ENCODE results near the gene FXN. TPM values are rescaled to one million over a fixed set of nuclear protein-coding genes. Genes with fewer than 3 reads are reported as not detected.

The FXN gene
- total RNA-seq, 5 donors from 2014 or later (not counting 1 experiment from before 2014, with no cell fraction given) = 13.1 to 20.3 (median 15.9) TPM

GRCh38 chr9:69131682-69132081 is 96.1 kb downstream of the FXN start:
- Histone ChIP-seq H3K27me3 (replicated peaks in 1 of 2; ENCODE audit: control insufficient read depth in 2 of 2, extremely low read depth in 1 of 2, insufficient read depth in 2 of 2, low read length in 1 of 2) (no peaks in the 10 kb centered on the region), H3K4me3 (ENCODE audit: control insufficient read depth in 1 of 2, extremely low read depth in 1 of 2, low read length in 1 of 2) (no peak overlapping the region), H3K4me1 (ENCODE audit: control insufficient read depth in 1 of 2, extremely low read depth in 1 of 2, insufficient read depth in 2 of 2, low read length in 2 of 2) (no peaks in the 10 kb centered on the region), H3K9me3 (no peaks in the 10 kb centered on the region), H3K27ac (ENCODE audit: low read length) (no peak overlapping the region), H3K36me3 (ENCODE audit: control insufficient read depth in 2 of 2, extremely low read depth in 1 of 2, insufficient read depth in 1 of 2, low read length in 1 of 2) (no peaks in the 10 kb centered on the region)
- ChIA-PET POLR2A (no interaction called here), CTCF (no interaction called here)
- H3K27ac Mint-ChIP-seq = no peak overlapping the region
- DNase-seq (no peak), ATAC-seq (replicated peaks in 1 of 4) (no peak)
- no peak overlapping the region for H3K4me3 Mint-ChIP-seq
- H3K27me3 Mint-ChIP-seq = no peaks in the 10 kb centered on the region
- no peaks in the 10 kb centered on the region for H3K9me3 Mint-ChIP-seq
- H3K4me1 Mint-ChIP-seq = no peaks in the 10 kb centered on the region
- no CpG with 5 or more reads among the region's 1 CpG for WGBS (ENCODE audit: insufficient coverage)
- no peaks in the 10 kb centered on the region for H3K36me3 Mint-ChIP-seq

GRCh38 chr9:69132361-69132760 is 96.8 kb downstream of the FXN start:
- WGBS (ENCODE audit: insufficient coverage) = 100% methylated on average over 1 of the region's 4 CpGs
- Histone ChIP-seq H3K27ac (ENCODE audit: low read length) (no peak overlapping the region), H3K36me3 (ENCODE audit: control insufficient read depth in 2 of 2, extremely low read depth in 1 of 2, insufficient read depth in 1 of 2, low read length in 1 of 2) (no peaks in the 10 kb centered on the region), H3K27me3 (replicated peaks in 1 of 2; ENCODE audit: control insufficient read depth in 2 of 2, extremely low read depth in 1 of 2, insufficient read depth in 2 of 2, low read length in 1 of 2) (no peaks in the 10 kb centered on the region), H3K4me1 (ENCODE audit: control insufficient read depth in 1 of 2, extremely low read depth in 1 of 2, insufficient read depth in 2 of 2, low read length in 2 of 2) (no peaks in the 10 kb centered on the region), H3K9me3 (no peaks in the 10 kb centered on the region), H3K4me3 (ENCODE audit: control insufficient read depth in 1 of 2, extremely low read depth in 1 of 2, low read length in 1 of 2) (no peak overlapping the region)
- no peaks in the 10 kb centered on the region for H3K9me3 Mint-ChIP-seq
- ChIA-PET CTCF (no interaction called here), POLR2A (no interaction called here)
- DNase-seq (no peak), ATAC-seq (replicated peaks in 1 of 4) (no peak)
- H3K27ac Mint-ChIP-seq = no peak overlapping the region
- no peaks in the 10 kb centered on the region for H3K36me3 Mint-ChIP-seq
- no peaks in the 10 kb centered on the region for H3K27me3 Mint-ChIP-seq
- H3K4me3 Mint-ChIP-seq = no peak overlapping the region
- H3K4me1 Mint-ChIP-seq = no peaks in the 10 kb centered on the region

- Histone ChIP-seq H3K4me1 (ENCODE audit: control insufficient read depth in 1 of 2, extremely low read depth in 1 of 2, insufficient read depth in 2 of 2, low read length in 2 of 2) (no peaks in the 10 kb centered on the region), H3K27me3 (replicated peaks in 1 of 2; ENCODE audit: control insufficient read depth in 2 of 2, extremely low read depth in 1 of 2, insufficient read depth in 2 of 2, low read length in 1 of 2) (no peaks in the 10 kb centered on the region), H3K4me3 (ENCODE audit: control insufficient read depth in 1 of 2, extremely low read depth in 1 of 2, low read length in 1 of 2) (no peak overlapping the region), H3K27ac (ENCODE audit: low read length) (no peak overlapping the region), H3K36me3 (ENCODE audit: control insufficient read depth in 2 of 2, extremely low read depth in 1 of 2, insufficient read depth in 1 of 2, low read length in 1 of 2) (no peaks in the 10 kb centered on the region), H3K9me3 (no peaks in the 10 kb centered on the region)
- Mint-ChIP-seq H3K36me3 (no peaks in the 10 kb centered on the region), H3K4me1 (no peaks in the 10 kb centered on the region), H3K27me3 (no peaks in the 10 kb centered on the region), H3K27ac (no peak overlapping the region), H3K9me3 (no peaks in the 10 kb centered on the region), H3K4me3 (no peak overlapping the region)
- 82% methylated on average over 6 of the region's 6 CpGs for WGBS (ENCODE audit: insufficient coverage)
- no peak for DNase-seq
- ATAC-seq (replicated peaks in 1 of 4) = no peak
- POLR2A ChIA-PET = no interaction called here
- CTCF ChIA-PET = no interaction called here
These were observed 98.9 kb downstream of the FXN start for GRCh38 chr9:69134412-69134811.

DNA sequence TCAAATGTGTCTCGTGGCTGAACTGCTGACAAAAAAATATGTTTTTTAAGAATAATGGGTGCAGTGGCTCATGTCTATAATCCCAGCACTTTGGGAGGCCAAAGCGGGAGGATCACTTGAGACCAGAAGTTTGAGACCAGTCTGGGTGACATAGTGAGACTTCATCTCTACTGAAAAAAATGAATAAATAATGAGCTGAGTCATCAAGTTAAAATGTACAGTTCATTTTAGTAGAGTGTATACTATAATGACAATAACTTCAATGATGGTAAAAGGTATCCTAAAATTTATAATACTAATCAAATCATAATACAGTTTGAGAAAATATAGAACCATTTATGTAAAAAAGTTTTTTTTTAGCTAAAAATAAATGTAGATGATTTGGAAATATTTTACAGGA is 100.6 kb downstream of the FXN start:
- Histone ChIP-seq H3K27me3 (replicated peaks in 1 of 2; ENCODE audit: control insufficient read depth in 2 of 2, extremely low read depth in 1 of 2, insufficient read depth in 2 of 2, low read length in 1 of 2) (no peaks in the 10 kb centered on the region), H3K27ac (ENCODE audit: low read length) (no peak overlapping the region), H3K36me3 (ENCODE audit: control insufficient read depth in 2 of 2, extremely low read depth in 1 of 2, insufficient read depth in 1 of 2, low read length in 1 of 2) (no peaks in the 10 kb centered on the region), H3K4me3 (ENCODE audit: control insufficient read depth in 1 of 2, extremely low read depth in 1 of 2, low read length in 1 of 2) (no peak overlapping the region), H3K4me1 (ENCODE audit: control insufficient read depth in 1 of 2, extremely low read depth in 1 of 2, insufficient read depth in 2 of 2, low read length in 2 of 2) (no peaks in the 10 kb centered on the region), H3K9me3 (no peaks in the 10 kb centered on the region)
- no peaks in the 10 kb centered on the region for H3K4me1 Mint-ChIP-seq
- no peaks in the 10 kb centered on the region for H3K27me3 Mint-ChIP-seq
- DNase-seq (no peak), ATAC-seq (replicated peaks in 1 of 4) (no peak)
- 82% methylated on average over 1 of the region's 2 CpGs for WGBS (ENCODE audit: insufficient coverage)
- ChIA-PET POLR2A (no interaction called here), CTCF (no interaction called here)
- H3K9me3 Mint-ChIP-seq = no peaks in the 10 kb centered on the region
- no peak overlapping the region for H3K4me3 Mint-ChIP-seq
- H3K27ac Mint-ChIP-seq = no peak overlapping the region
- H3K36me3 Mint-ChIP-seq = no peaks in the 10 kb centered on the region

- H3K36me3 Mint-ChIP-seq = no peaks in the 10 kb centered on the region
These were observed 101.2 kb downstream of the FXN start for GRCh38 chr9:69136779-69137178.

DNA sequence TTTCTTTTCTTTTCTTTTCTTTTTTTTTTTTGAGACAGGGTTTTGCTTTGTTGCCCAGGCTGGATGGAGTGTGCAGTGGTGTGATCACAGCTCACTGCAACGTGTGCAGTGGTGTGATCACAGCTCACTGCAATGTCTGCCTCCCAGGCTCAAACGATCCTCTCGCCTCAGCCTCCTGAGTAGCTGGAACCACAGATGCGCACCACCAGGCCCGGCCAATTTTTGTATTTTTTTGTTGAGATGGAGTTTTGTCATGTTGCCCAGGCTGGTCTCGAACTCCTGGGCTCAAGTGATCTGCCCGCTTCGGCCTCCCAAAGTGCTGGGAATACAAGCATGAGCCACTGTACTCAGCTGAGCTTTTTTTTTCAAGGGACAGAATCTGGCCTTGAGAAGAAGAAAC is 101.8 kb downstream of the FXN start:
- POLR2A ChIA-PET = no interaction called here
- H3K27ac Mint-ChIP-seq = no peak overlapping the region
- H3K9me3 Mint-ChIP-seq = no peaks in the 10 kb centered on the region
- no peaks in the 10 kb centered on the region for H3K36me3 Mint-ChIP-seq
- no peaks in the 10 kb centered on the region for H3K36me3 ChIP-seq (ENCODE audit: control insufficient read depth in 2 of 2, extremely low read depth in 1 of 2, insufficient read depth in 1 of 2, low read length in 1 of 2)
- no peak overlapping the region for H3K4me3 ChIP-seq (ENCODE audit: control insufficient read depth in 1 of 2, extremely low read depth in 1 of 2, low read length in 1 of 2)
- peaks cover 0 to 3% (median 0%) of the 10 kb centered on the region in 3 donors for H3K4me1 Mint-ChIP-seq
- no peak overlapping the region for H3K4me3 Mint-ChIP-seq
- DNase-seq (no peak), ATAC-seq (replicated peaks in 1 of 4) (no peak)
- CTCF ChIA-PET = no interaction called here
- H3K27me3 ChIP-seq (replicated peaks in 1 of 2; ENCODE audit: control insufficient read depth in 2 of 2, extremely low read depth in 1 of 2, insufficient read depth in 2 of 2, low read length in 1 of 2) = no peaks in the 10 kb centered on the region
- no peaks in the 10 kb centered on the region for H3K27me3 Mint-ChIP-seq
- WGBS (ENCODE audit: insufficient coverage) = 92% methylated on average over 6 of the region's 8 CpGs
- H3K27ac ChIP-seq (ENCODE audit: low read length) = no peak overlapping the region
- H3K9me3 ChIP-seq = no peaks in the 10 kb centered on the region
- no peaks in the 10 kb centered on the region for H3K4me1 ChIP-seq (ENCODE audit: control insufficient read depth in 1 of 2, extremely low read depth in 1 of 2, insufficient read depth in 2 of 2, low read length in 2 of 2)

More at GRCh38 chr9:69136779-69137178, 101.2 kb downstream of the FXN start:
- Mint-ChIP-seq H3K27me3 (no peaks in the 10 kb centered on the region), H3K27ac (no peak overlapping the region), H3K4me1 (no peaks in the 10 kb centered on the region), H3K9me3 (no peaks in the 10 kb centered on the region), H3K4me3 (no peak overlapping the region)
- POLR2A ChIA-PET = no interaction called here
- Histone ChIP-seq H3K4me1 (ENCODE audit: control insufficient read depth in 1 of 2, extremely low read depth in 1 of 2, insufficient read depth in 2 of 2, low read length in 2 of 2) (no peaks in the 10 kb centered on the region), H3K27ac (ENCODE audit: low read length) (no peak overlapping the region), H3K4me3 (ENCODE audit: control insufficient read depth in 1 of 2, extremely low read depth in 1 of 2, low read length in 1 of 2) (no peak overlapping the region), H3K9me3 (no peaks in the 10 kb centered on the region), H3K27me3 (replicated peaks in 1 of 2; ENCODE audit: control insufficient read depth in 2 of 2, extremely low read depth in 1 of 2, insufficient read depth in 2 of 2, low read length in 1 of 2) (no peaks in the 10 kb centered on the region), H3K36me3 (ENCODE audit: control insufficient read depth in 2 of 2, extremely low read depth in 1 of 2, insufficient read depth in 1 of 2, low read length in 1 of 2) (no peaks in the 10 kb centered on the region)
- ATAC-seq (replicated peaks in 1 of 4) (no peak), DNase-seq (no peak)
- 89% methylated on average over 7 of the region's 7 CpGs for WGBS (ENCODE audit: insufficient coverage)
- CTCF ChIA-PET = no interaction called here

DNA sequence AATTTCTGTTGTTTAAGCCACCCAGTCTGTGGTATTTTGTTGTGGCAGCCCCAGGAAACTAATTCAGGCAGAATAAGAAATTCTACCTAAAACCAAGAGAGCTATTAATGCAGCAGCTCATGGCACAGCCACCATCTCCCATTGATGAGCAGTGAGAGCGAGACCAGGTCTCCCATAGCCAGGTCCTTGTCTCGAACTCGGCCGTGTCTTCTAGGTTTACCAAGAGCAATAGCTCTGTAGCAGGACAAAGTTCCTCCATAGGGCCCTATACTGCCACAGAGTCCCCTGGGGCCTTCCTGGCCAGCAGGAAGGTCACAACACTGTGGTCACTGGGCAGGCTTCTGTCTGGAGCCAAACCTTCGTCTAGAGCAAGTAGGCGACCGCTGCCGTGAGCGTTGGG is 104.0 kb downstream of the FXN start:
- peaks cover 0 to 4% (median 0%) of the 10 kb centered on the region in 3 donors for H3K4me1 Mint-ChIP-seq
- no peak overlapping the region for H3K27ac Mint-ChIP-seq
- Histone ChIP-seq H3K27ac (ENCODE audit: low read length) (no peak overlapping the region), H3K9me3 (no peaks in the 10 kb centered on the region), H3K4me1 (ENCODE audit: control insufficient read depth in 1 of 2, extremely low read depth in 1 of 2, insufficient read depth in 2 of 2, low read length in 2 of 2) (no peaks in the 10 kb centered on the region), H3K36me3 (ENCODE audit: control insufficient read depth in 2 of 2, extremely low read depth in 1 of 2, insufficient read depth in 1 of 2, low read length in 1 of 2) (no peaks in the 10 kb centered on the region), H3K4me3 (ENCODE audit: control insufficient read depth in 1 of 2, extremely low read depth in 1 of 2, low read length in 1 of 2) (no peak overlapping the region), H3K27me3 (replicated peaks in 1 of 2; ENCODE audit: control insufficient read depth in 2 of 2, extremely low read depth in 1 of 2, insufficient read depth in 2 of 2, low read length in 1 of 2) (no peaks in the 10 kb centered on the region)
- CTCF ChIA-PET = no interaction called here
- H3K27me3 Mint-ChIP-seq = no peaks in the 10 kb centered on the region
- H3K9me3 Mint-ChIP-seq = no peaks in the 10 kb centered on the region
- H3K36me3 Mint-ChIP-seq = no peaks in the 10 kb centered on the region
- H3K4me3 Mint-ChIP-seq = no peak overlapping the region
- ATAC-seq (replicated peaks in 1 of 4) (no peak), DNase-seq (no peak)
- POLR2A ChIA-PET = no interaction called here
- WGBS (ENCODE audit: insufficient coverage) = 88% methylated on average over 8 of the region's 9 CpGs
